Choroid plexus epithelial cell (primary cell): ENCODE data around the gene EDEM3.

Source experiments
- DNase-seq: peaks from one replicate; pipeline ENCODE4 v3.0.0-alpha.2; 2010; ENCODE audit warnings: low read depth
- H3K4me3 ChIP-seq: 2 replicates; pipeline ENCODE4 v1.5.1; 2011; ENCODE audit warnings: low read depth, mild to moderate bottlenecking, control low read depth, low read length, moderate library complexity
- CTCF ChIP-seq: conservative IDR thresholded peaks from 2 replicates; pipeline ENCODE4 v1.5.1; 2011; ENCODE audit warnings: low read depth, mild to moderate bottlenecking, control low read depth, inconsistent platforms, low read length, moderate library complexity

Gene EDEM3

GRCh38 chr1:184739796-184740195 lies 14.9 kb downstream of the EDEM3 start:
- H3K4me3 ChIP-seq, result no peak overlapping the region
- no peak for TF ChIP-seq CTCF
- DNase-seq, result no peak

GRCh38 chr1:184739070-184739469 lies 15.6 kb downstream of the EDEM3 start:
- no peak for DNase-seq
- TF ChIP-seq CTCF, result no peak
- H3K4me3 ChIP-seq, result no peak overlapping the region

- H3K4me3 ChIP-seq, result no peak overlapping the region
- TF ChIP-seq CTCF, result no peak
- DNase-seq, result no peak
These were observed 19.7 kb downstream of the EDEM3 start for GRCh38 chr1:184734980-184735379.

GRCh38 chr1:184724843-184725242 lies 29.8 kb downstream of the EDEM3 start:
- no peak for TF ChIP-seq CTCF
- no peak overlapping the region for H3K4me3 ChIP-seq
- no peak for DNase-seq

GRCh38 chr1:184716158-184716557 lies 38.5 kb downstream of the EDEM3 start:
- no peak for TF ChIP-seq CTCF
- DNase-seq, result peak; percentile 25
- no peak overlapping the region for H3K4me3 ChIP-seq

- no peak for DNase-seq
- no peak for TF ChIP-seq CTCF
- no peak overlapping the region for H3K4me3 ChIP-seq
These were observed 45.2 kb downstream of the EDEM3 start for GRCh38 chr1:184709418-184709817.

GRCh38 chr1:184708084-184708676 lies 46.5 kb downstream of the EDEM3 start:
- no peak for DNase-seq
- TF ChIP-seq CTCF, result no peak
- H3K4me3 ChIP-seq, result no peak overlapping the region
